KBM-7 (cell line): ENCODE measurements around the gene PDZK1IP1.
"Not testable (repeated sequence)": the region's sequence is repeated elsewhere in the genome, so short reads cannot be mapped to it uniquely, and the experiment has no call there.

Source experiments
- DNase-seq: peaks from one replicate; pipeline ENCODE4 v3.0.0-alpha.2; 2015
- in situ Hi-C: fragments of 300-500 bp; cut with MboI; formaldehyde crosslinking; loops from 2 replicates; pipeline ENCODE4 v1.14.3; 2020; ENCODE audit warnings: low sequenced_read_pairs, low pct_unique_long_range_greater_than_20kb, mixed read lengths

The PDZK1IP1 gene

DNA sequence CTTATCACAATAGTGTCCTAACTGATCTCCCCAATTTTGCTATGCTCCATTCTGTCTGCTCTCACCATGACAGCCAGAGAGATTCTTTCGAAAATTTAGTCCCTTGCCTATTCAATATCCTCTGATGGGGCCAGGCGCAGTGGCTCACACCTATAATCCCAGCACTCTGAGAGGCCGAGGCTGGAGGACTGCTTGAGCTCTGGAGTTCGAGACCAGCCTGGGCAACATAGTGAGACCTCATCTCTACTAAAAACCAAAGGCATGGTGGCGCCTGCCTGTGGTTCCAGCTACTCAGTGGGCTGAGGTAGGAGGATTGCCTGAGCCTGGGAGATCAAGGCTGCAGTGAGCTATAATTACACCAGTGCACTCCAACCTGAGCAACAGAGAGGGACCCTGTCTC is 16.1 kb upstream of the PDZK1IP1 start:
- DNase-seq = no peak
- in situ Hi-C loops = no loop called here

- in situ Hi-C loops, DNase-seq: not testable (repeated sequence)
These were observed 13.7 kb upstream of the PDZK1IP1 start for GRCh38 chr1:47203504-47203903.

GRCh38 chr1:47201179-47201578 is 11.3 kb upstream of the PDZK1IP1 start:
- in situ Hi-C loops = no loop called here
- no peak for DNase-seq

DNA sequence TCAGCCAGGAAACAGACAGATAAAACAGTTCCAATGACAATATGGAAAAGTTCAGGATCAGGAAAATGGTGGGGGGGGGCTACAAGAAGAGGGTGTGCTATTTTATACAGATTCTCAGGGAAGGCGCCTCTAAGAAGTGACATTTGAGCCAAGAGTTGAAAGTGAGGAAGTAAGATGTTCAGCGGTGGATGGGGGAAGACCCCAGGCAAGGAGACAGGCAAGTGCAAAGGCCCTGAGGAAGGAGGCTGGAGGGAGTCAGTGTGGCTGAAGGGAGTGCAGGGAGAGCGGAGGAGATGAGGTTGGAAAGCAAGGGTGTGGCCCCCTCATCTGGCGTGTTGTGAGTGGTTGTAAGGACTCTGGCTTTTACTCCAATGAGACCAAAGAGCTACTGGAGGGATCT is 8.4 kb upstream of the PDZK1IP1 start:
- DNase-seq = no peak
- in situ Hi-C loops = loop anchor here (25.0 kb wide), 1 partner anchor 514 kb away; no protein-coding TSS in a partner anchor

DNA sequence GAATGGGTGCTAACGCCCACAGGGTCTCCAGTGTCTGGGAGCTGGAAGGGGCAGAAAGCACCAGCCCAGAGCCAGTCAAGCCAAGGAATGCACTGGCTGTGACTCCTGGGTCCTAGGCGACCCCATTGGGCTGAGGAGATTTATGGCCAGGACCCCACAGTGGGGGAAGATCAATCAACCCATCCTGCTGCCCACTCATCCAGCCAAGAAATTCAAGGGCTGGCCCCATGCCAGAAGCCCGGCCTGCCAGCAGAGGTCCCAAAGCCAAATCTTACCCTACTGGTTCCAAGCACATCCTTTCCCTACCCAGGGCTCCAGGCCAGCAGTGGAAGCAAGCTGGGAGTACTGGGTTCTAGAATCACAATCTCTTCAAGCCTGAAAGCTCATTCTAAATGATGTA is 6.8 kb upstream of the PDZK1IP1 start:
- in situ Hi-C loops = loop anchor here (25.0 kb wide), 1 partner anchor 516 kb away; no protein-coding TSS in a partner anchor
- DNase-seq = no peak

DNA sequence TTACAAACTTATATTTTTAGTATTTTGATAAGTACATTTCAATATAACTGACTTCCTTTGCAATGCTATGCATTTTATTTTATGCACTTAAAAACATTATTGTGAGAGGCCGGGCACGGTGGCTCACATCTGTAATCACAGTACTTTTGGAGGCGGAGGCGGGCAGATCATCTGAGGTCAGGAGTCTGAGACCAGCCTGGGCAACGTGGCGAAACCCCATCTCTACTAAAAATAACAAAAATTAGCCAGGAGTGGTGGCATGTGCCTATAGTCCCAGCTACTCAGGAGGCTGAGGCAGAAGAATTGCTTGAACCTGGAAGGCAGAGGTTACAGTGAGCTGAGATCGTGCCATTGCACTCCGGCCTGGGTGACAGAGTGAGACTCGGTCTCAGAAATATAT is 6.1 kb upstream of the PDZK1IP1 start:
- not testable (repeated sequence) for DNase-seq
- in situ Hi-C loops = loop anchor here (25.0 kb wide), 1 partner anchor 516 kb away; no protein-coding TSS in a partner anchor

- DNase-seq = no peak
- in situ Hi-C loops = loop anchor here (25.0 kb wide), 1 partner anchor 518 kb away; no protein-coding TSS in a partner anchor
These were observed 4.5 kb upstream of the PDZK1IP1 start for GRCh38 chr1:47194311-47194710.

DNA sequence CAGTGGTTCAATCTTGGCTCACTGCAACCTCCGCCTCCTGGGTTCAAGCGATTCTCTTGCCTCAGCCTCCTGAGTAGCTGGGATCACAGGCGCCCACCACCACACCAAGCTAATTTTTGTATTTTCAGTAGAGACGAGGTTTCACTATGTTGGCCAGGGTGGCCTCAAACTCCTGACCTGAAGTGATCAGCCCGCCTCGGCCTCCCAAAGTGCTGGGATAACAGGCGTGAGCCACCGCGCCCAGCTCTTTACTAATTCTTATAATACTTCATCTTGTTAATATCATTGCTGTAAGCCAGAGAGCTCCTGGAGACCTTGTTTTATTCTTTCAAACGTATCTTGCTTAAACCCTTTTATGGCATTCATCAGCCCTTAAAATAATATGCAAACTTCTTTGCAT is 3.7 kb upstream of the PDZK1IP1 start:
- not testable (repeated sequence) for DNase-seq
- in situ Hi-C loops = loop anchor here (25.0 kb wide), 1 partner anchor 519 kb away; no protein-coding TSS in a partner anchor

DNA sequence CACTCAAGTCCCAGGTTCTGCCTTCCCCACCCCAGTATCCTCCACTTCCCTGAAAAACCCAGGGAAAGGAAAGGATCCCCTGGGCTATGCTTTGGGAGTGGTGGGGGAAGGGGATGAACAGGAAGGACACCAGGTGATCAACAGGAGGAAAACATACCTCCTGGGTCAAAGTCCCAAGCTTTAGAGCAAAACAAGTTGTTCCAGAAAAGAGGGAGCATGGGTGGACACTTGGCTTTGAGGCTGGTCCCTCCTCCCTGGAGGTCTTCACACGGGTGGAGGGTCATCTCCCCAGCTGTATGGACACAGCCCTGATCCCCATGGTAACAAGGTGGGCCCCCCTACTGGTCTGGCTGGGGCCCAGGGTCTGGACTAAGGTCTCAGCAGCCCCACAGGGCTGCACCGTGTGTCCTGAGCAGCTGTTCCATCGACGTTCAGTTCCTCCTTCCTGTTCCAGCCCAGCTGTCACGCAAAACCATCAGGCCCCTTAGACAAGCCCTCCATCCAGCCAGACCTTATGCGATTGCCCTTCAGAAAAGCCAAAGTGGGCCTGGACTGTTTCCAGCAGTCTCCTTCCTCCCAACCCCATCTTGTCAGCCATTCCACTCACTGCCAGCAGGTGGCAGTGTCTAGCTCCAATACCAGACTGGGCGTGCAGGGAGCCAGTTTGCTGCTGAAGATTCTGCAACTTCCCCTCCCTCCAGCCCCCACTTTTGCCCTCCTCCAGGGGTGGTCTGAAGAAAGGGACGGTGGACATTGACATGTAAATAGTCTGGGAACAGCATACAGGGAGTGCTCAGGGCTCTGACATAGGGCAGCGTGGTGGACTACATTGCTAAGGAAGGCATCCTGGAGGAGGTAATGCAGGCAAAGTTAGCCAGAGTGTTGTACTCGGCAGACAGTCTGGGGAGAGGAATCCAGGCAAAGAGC is 2.9 kb upstream of the PDZK1IP1 start:
- in situ Hi-C loops = loop anchor here (25.0 kb wide), 1 partner anchor 520 kb away; no protein-coding TSS in a partner anchor
- peak; percentile 90 for DNase-seq

GRCh38 chr1:47191940-47192457 is 2.2 kb upstream of the PDZK1IP1 start:
- in situ Hi-C loops = loop anchor here (25.0 kb wide), 1 partner anchor 520 kb away; no protein-coding TSS in a partner anchor
- DNase-seq = no peak

DNA sequence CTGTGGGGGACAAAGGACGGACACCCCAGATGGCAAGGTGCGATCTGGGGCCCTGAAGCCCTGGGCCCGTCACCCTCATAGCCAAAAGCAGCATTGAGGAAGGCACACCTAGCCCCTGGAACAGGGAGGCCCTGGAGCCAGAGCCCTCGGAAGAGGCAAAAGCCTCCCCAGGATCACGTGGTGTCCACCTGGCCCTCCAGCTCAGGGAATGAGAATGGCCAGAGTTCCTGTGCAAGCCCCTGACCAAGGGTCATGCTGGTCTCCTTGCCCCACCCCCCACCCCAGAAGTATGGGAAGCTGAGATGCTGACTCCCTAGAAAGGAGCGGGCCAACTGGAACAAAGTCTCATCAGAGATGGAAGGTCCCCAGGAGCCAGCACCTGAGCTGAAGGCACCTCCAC is 1.0 kb upstream of the PDZK1IP1 start:
- in situ Hi-C loops = loop anchor here (25.0 kb wide), 1 partner anchor 521 kb away; no protein-coding TSS in a partner anchor
- no peak for DNase-seq

- in situ Hi-C loops = loop anchor here (25.0 kb wide), 1 partner anchor 522 kb away; no protein-coding TSS in a partner anchor
- DNase-seq = no peak
These were observed 646 bp upstream of the PDZK1IP1 start for GRCh38 chr1:47190509-47190855.

DNA sequence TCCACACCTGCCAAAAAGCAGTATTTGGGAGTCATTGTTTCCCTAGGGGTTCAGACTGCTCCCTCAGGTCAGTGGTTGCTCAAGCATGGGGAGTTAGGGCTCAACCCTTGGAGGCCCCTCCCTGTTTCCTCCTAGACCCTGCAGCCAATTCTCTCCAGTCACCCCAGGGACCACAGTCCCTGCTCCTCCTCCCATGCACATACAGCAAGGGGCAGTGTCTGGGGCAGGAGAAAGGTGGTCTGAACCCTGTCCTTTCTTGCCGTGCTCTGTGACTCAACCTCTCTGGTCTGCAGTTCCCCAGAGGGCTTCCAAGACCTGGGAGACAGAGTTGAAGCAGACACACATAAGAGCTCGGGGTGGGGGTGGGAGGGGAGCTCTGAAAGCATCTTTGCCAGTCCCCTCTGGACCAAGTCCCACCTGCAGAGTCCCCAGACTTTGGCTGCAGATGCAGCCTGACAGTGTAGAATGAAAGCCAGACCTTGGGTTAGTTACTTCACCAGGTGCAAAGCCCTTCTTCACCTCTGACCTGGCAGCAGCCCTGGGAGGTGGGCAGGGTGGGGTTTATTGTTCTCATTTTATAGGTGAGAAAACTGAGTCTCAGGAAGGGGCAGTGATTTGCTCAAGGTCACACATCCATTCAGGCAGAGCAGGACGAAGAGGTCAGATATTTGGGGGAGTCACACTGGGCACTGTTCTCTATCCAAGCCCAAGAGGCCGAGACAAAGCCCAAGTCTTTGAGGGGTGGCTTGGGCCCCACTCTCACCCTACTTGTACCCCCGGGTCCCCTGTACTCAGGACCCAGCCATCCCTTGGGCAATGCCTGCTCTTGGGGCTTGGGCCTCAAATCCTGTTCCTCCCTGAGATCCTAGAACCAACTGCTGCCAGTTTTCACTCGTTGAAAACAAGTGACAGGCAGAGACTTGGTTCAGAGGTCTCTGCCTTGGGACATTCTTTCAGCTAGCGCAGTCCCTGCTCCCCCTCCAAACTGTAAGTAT is 748 bp downstream of the PDZK1IP1 start:
- in situ Hi-C loops = loop anchor here (25.0 kb wide), 1 partner anchor 523 kb away; no protein-coding TSS in a partner anchor
- DNase-seq = no peak

GRCh38 chr1:47187926-47188250 is 1.9 kb downstream of the PDZK1IP1 start:
- in situ Hi-C loops = loop anchor here (25.0 kb wide), 1 partner anchor 524 kb away; no protein-coding TSS in a partner anchor

GRCh38 chr1:47187231-47187925 is 2.5 kb downstream of the PDZK1IP1 start:
- no peak for DNase-seq
- in situ Hi-C loops = loop anchor here (25.0 kb wide), 1 partner anchor 525 kb away; no protein-coding TSS in a partner anchor

More at GRCh38 chr1:47187926-47188250, 1.9 kb downstream of the PDZK1IP1 start:
- DNase-seq = no peak

- no peak for DNase-seq
- in situ Hi-C loops = loop anchor here (25.0 kb wide), 1 partner anchor 526 kb away; no protein-coding TSS in a partner anchor
These were observed 3.3 kb downstream of the PDZK1IP1 start for GRCh38 chr1:47186267-47187185.
